GM03348 (cell line): Measurements from ENCODE around the gene SSH2.

ENCODE experiments used
- DNase-seq: peaks from one replicate; pipeline ENCODE4 v3.0.0; 2012; ENCODE audit warnings: low spot score

Gene SSH2

GRCh38 chr17:29778956-29779811, 150.8 kb downstream of the SSH2 start:
- DNase-seq, result peak; percentile 80

DNA sequence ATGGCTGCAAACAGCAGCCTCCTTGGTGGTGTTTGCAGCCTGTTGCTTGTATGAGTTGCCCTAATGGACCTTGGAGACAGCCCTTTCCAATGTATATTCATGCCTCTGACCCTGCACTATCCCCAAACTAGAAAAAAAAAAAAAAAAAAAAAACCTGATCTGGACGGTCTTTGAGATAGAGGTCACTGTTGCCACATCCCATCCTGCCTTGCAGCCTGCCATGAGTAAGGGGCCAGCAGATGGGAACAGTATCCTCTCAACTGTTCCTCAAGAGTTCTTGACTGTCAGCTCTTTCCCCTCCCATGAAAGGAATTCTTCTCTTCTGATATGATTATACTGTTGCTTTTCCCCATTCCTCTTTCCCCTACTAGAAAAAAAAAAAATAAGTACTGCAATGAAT, 152.4 kb downstream of the SSH2 start:
- DNase-seq, result no peak

- DNase-seq, result no peak
Observed at GRCh38 chr17:29776026-29776425, 154.0 kb downstream of the SSH2 start.

- DNase-seq, result no peak
Observed at GRCh38 chr17:29772981-29773380, 157.0 kb downstream of the SSH2 start.

GRCh38 chr17:29771546-29771945, 158.5 kb downstream of the SSH2 start:
- DNase-seq, result no peak

DNA sequence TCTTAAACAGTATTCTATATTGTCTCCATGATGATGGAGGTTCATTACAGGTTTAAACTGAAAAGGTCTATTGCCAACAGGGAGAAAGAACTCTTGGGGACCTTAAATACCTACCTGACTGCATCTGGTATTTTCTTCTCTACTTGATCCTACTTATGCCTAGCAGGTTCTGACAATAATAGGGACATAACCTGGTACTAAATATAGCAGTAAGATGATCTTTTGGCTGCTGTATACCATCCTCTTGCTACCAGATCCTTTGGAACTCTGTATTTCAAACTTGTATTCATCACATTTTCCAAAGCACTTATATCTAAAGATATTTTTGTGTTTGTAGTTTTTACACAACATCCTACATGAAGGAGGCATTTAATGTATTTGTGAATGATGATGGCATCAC, 160.8 kb downstream of the SSH2 start:
- no peak for DNase-seq

- no peak for DNase-seq
Observed at GRCh38 chr17:29766796-29767327, 163.2 kb downstream of the SSH2 start.

- DNase-seq, result no peak
Observed at GRCh38 chr17:29764748-29765147, 165.3 kb downstream of the SSH2 start.

DNA sequence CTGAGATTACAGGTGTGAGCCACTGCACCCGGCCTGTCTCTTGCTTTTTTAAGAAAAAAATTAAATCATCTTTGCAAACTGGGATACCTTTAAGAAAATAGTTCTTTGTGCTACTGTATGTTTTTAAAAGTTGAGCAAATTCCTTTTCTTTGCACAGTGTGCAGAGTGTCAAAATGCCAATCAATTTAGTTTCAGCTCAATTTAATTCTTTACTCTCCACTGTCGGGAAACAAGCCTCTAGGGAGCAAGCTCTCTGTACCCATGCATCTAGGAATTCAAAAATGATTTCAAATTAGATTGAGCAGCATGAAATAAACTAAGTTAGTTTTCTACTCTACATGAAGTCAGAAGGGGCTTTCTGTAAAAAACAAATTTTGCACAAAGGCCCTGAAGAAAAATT, 165.8 kb downstream of the SSH2 start:
- DNase-seq, result no peak

DNA sequence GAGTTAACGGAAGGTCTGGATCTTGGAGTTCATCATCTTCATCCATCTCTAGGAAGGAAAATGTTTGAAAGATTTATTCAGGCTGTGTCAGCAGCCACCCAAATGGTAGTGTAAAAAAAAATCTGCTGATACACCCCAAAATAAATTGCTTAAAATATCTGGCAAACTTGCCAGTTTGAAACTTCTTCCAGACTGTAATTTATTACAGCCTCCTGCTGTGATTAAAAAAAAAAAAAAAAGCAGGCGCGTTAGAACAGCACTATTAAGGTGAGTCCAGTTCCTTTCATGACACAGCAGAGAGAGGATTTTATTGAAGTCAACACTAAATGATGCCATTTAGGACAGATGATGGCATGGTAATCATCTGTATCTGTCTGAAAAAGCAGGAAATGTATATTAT, 166.8 kb downstream of the SSH2 start:
- no peak for DNase-seq

DNA sequence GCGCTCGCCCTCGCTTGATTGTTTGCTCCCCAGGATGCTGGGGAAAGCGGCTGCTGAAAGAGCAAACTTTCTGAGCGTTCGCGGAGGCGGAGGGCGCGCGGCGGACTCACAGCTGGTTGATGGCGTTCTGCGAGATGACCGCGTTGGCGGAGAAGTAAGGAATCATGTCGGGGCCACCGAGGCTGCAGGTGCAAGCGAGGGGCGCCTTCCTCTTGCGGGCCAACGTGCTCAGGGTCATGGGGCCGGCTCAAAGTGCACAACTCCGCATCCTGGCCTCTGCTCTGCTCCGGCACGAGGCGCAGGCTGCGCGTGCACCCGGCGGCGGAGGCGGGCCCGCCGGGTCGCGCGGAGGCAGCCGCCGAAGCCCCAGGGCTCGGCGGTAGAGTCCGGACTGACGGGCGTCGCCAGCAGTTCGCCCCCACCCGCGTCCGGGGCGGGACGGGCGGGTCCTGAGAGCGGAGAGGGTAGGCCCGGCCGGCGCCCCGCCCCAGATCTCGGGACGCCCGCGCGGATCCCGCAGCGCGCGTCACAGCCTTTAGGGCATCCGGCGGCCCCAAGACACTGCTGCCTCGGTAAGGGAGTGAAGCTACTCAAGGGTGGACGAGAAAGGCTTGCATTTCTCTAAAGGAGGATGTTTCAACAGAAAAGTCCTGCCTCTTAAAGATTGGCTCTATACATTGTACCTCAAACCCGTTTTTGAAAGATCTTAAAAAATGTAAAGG, 168.8 kb downstream of the SSH2 start:
- peak; percentile 98 for DNase-seq

DNA sequence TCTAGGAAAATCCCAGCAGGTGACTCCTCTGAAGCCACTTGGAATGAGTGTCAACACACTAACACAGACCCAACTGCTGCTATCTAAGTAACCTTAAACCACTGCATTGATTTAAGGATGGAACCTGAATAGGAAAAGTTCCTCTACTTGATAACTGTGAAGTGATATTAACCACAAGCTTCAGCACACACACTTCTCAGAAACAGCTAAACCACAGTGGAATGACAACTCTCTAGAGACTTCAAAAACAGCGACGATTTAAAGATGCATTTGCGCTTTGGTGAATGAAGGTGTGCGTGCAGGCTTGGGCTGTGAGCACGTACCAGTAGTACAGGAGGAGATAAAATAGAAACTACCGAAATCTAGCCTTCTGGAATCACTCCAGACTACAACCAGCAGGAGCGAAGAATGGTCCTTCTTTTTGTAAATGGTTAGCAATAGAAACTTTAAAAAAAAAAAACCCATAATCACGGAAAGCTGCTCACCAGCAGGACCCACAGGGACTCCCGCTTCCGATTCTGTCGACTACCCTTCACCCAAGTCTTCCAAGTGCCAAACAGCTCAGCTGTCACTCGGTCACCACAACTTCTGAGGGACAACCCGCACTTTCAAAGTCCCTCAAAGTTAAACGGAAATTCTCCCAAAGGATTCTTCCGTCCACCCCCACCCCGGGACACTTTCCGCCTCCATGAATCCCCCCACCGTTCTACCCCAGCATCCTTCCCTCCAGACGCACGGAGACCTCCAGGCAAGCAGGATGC, 169.6 kb downstream of the SSH2 start:
- DNase-seq, result peak; percentile 26

DNA sequence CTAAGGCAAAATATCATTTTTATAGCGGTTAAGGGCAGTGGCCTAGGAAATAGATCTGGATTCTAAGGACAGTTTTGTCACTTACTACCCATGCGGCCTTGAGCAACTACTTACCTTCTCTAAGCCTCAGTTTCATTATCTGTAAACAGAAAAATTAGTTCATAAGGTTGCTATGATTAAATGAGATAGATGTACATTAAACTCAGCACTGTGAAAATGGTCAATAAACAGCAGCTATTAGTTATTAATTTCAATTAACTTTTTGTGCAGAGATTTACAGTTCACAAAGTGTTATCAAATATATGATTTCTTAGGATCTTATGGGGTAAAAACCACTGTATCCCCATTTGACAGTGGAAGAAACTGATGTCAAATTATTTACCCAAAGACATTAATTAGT, 171.8 kb downstream of the SSH2 start:
- DNase-seq, result no peak

DNA sequence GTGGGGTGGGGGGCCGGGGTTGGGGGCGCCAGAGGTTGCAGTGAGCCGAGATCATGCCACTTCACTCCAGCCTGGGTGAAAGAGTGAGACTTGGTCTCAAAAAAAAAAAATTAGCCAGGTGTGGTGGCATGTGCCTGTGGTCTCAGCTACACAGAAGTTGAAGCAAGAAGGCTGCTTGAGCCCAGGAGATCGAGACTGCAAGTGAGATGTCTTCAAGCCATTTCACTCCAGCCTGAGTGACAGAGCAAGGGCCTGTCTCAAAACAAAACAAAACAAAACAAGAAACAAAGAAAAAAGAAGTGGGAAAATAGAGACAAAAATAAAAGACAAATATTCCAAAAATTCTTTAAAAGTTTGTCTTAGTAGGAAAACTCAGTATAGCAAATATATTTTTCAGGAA, 172.2 kb downstream of the SSH2 start:
- no peak for DNase-seq

DNA sequence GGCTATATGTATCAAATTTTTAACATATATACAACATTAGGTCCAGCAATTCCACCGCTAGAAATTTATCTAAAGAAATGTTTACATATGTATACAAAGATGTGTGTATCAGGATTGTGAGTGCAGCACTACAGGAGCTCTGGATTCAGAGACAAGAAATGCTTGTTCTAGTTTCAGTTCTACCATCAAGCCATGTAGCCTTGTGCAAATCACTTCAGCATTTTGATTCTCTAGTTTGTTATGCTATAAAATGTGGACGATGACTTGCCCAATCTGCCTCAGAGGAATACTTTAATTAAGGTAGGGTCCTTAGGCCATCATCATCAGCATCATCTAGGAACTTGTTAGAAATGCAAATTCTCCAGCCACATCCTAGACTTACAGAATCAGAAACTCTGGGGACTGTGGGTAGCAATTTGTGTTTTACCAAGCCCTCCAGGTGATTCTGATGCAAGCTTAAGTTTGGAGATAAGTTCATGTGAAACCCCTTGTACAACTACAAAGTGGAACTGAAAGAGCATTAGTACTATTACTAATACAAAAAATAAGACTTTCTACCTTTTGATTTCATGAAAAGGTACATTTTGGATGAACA, 176.1 kb downstream of the SSH2 start:
- DNase-seq, result no peak

GRCh38 chr17:29749045-29749825, 180.8 kb downstream of the SSH2 start:
- DNase-seq, result no peak

DNA sequence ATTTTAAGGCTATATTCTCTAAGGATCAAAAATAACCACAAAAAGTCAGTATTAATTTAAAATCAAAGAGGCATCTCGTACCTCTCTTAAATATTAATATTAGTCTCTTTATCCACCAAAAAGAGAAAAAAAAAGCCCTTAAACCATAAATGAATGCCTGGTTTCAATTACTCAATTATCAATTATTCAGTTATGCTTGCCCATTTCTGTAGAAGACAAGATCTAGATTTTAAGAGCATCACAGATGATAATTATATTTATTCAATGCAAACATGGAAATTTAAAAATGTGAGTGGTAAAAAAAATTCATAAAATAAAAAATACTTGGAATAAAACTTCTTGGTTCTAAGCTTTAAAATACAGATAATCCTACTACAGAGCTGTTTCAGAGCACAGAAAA, 181.6 kb downstream of the SSH2 start:
- no peak for DNase-seq

DNA sequence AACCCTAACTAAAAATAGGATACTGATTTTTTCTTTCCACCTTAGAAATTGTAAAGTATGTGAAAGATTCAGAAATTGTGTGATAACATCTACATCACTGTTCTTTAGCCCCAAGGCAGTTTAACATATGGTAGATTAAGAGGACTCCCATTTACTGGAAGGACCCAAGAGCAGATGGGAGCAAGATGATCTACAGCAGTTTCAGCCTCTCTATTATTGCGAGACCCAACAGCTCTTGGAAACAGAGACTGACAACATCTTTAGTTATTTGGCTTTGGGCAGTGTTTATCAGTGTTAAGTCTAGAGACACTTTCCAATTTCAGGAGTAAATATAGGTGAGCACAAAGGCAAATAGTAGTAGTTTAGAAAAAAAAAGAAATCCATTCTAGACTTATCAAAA, 182.4 kb downstream of the SSH2 start:
- no peak for DNase-seq

DNA sequence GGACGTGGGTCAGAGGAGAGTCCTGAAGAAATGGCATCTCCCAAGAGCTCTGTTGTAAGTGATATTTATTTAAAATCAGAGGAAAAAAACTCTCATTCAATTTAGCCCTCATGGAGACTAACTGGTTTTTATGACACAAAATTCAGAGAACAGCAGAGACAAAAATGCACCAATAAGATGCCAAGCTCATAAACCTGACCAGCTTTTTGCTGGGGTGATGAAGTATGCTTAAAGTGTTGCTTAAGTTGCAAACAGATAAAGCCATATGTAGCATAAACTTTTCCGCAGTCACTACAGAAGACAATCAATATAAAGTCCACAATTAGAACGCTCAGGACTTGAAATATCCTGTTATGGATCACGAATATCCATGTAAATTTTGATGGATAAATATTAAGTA, 183.4 kb downstream of the SSH2 start:
- no peak for DNase-seq

DNA sequence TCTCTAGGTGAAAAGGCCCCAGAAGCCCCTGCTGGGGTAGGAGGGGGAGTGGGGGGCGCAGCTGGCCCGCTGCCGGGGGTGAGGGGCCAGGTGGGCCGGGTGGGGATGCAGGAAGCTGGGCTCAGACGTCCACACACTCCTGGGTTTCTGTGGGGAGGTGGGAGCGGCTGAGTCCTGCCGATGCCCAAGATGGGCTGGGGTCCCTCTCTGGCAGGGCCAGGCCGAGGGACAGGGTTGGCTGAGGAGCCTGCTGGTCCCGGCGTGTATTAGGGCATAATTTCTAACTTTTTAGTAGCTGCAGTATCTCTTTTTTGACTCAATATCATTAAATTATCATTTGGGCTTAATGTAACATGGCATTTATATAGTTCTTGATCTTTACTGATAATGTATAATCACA, 185.9 kb downstream of the SSH2 start:
- DNase-seq, result no peak

DNA sequence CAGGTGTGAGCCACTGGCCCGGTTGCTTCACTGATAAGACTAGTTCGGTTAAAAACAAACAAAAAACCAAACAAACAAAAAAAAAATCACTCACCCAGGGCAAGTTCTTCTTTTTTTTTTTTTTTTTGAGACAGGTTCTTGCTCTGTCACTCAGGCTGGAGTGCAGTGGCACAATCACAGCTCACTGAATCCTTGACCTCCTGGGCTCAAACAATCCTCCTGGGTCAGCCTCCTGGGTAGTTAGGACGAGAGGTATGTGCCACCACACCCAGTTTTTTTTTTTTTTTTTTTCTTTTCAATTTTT, 187.9 kb downstream of the SSH2 start:
- DNase-seq, result no peak

- no peak for DNase-seq
Observed at GRCh38 chr17:29740017-29740416, 190.0 kb downstream of the SSH2 start.
